Lung (tissue), 12 donors: ENCODE results near the gene TMEM184B. TPM values are rescaled to one million over a fixed set of nuclear protein-coding genes. Genes with fewer than 3 reads are reported as not detected.
"Not testable (repeated sequence)": the region's sequence is repeated elsewhere in the genome, so short reads cannot be mapped to it uniquely, and the experiment has no call there.

Experiments used
- ATAC-seq: fragments of 200-7000 bp; cut with Tn5 transposase; one replicate; pipeline ENCODE4 v1.9.1; 2020; ENCODE audit warnings: moderate number of reproducible peaks; ENCODE audit not compliant: insufficient read depth, low FRiP score
- DNase-seq, 3 donors: peaks; one replicate each; pipeline ENCODE4 v3.0.0-alpha.2; 2013 to 2017
- H3K27ac ChIP-seq, 2 donors: one replicate each; pipeline ENCODE4 v1.5.1; 2013; ENCODE audit warnings: mild to moderate bottlenecking in 2 of 2, moderate library complexity in 2 of 2, control low read depth in 1 of 2, inconsistent platforms in 1 of 2, low read depth in 1 of 2, low read length in 1 of 2
- H3K27me3 ChIP-seq, 3 donors: one replicate each; pipeline ENCODE4 v1.5.1; 2013; ENCODE audit warnings: low read length in 2 of 3; ENCODE audit not compliant: control insufficient read depth in 3 of 3, insufficient read depth in 3 of 3
- H3K36me3 ChIP-seq, 4 donors: one replicate each; pipeline ENCODE4 v1.5.1; 2013; ENCODE audit warnings: low read length in 4 of 4, mild to moderate bottlenecking in 1 of 4, moderate library complexity in 1 of 4; ENCODE audit not compliant: control insufficient read depth in 4 of 4, insufficient read depth in 4 of 4
- H3K4me1 ChIP-seq, 5 donors: one replicate each; pipeline ENCODE4 v1.5.1; 2013; ENCODE audit warnings: low read length in 5 of 5, mild to moderate bottlenecking in 2 of 5, moderate library complexity in 1 of 5; ENCODE audit not compliant: control insufficient read depth in 5 of 5, insufficient read depth in 5 of 5
- H3K4me3 ChIP-seq: one replicate; pipeline ENCODE4 v1.5.1; 2013; ENCODE audit warnings: mild to moderate bottlenecking, control low read depth, moderate library complexity
- H3K9ac ChIP-seq, 2 donors: one replicate each; pipeline ENCODE4 v1.5.1; 2013; ENCODE audit warnings: low read length in 2 of 2, control low read depth in 1 of 2; ENCODE audit not compliant: insufficient read depth in 1 of 2
- H3K9me3 ChIP-seq, 4 donors: one replicate each; pipeline ENCODE4 v1.5.1; 2013; ENCODE audit warnings: low read length in 3 of 4, mild to moderate bottlenecking in 1 of 4, moderate library complexity in 1 of 4; ENCODE audit not compliant: control insufficient read depth in 4 of 4, insufficient read depth in 3 of 4
- WGBS, 2 donors: extraction: QIAGEN DNeasy Blood & Tissue Kit; methylation state at CpG; one replicate each; pipeline ENCODE4 v1.1.7; 2013; 5-methylcytosine and 5-hydroxymethylcytosine counted together
- polyA plus RNA-seq, 2 donors: library from polyadenylated mRNA; stranded (reverse); fragments of 200-250 nt; gene quantifications; one replicate each; pipeline ENCODE4 v1.2.1, GENCODE V29; 2013
- total RNA-seq, 2 donors: library from RNA; depleted of rRNA in 1 of 2; stranded (reverse); fragments of >200 nt in 1 of 2; gene quantifications; one replicate each; pipeline ENCODE4 v1.2.1, GENCODE V29; 2014 to 2021
- TF ChIP-seq, protein P1 (sequence below): IDR thresholded peaks from 2 replicates; pipeline ENCODE4 v1.5.1; 2012; ENCODE audit warnings: mild to moderate bottlenecking; ENCODE audit errors: control extremely low read depth, extremely low read depth
- donor health status: control.
- donor health status: control.
- donor health status: Bipolar disorder and iron deficiency.
- donor health status: healthy.
- donor health status: DM: yes; HTN: yes; CAD: no.

Gene TMEM184B
- total and polyA plus RNA-seq, 4 donors: 26.3 to 82.4 (median 39.9) TPM

DNA sequence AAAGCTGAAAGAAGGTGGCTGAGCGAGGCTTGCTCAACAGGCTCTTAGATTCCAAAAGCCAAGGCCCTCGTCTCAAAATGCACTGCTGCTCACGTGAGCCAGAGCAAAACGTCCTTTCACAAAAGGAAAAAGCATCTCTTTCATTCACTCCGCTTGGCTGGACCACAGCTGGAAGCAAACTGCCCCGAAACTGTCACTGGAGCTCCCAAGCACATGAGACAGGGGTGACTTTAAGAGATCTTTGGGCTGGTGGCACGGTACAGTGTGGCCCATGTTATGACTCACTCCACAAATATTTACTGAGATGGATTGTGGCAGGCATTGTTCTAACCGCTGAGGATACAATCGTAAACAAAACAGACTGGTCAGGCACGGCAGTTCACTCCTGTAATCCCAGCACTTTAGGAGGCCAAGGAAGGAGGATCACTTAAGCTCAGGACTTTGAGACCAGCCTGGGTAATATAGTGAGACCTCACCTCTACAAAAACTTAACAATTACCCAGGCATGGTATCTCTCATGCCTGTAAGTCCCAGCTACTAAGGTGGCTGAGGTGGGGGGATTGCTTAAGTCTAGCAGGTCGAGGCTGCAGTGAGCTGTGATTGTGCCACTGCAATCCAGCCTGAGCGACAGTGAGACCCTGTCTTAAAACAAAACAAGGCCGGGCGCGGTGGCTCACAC, 94.7 kb downstream of the TMEM184B start:
- no peaks in the 10 kb centered on the region for H3K9me3 ChIP-seq
- H3K4me1 ChIP-seq: peaks cover 10 to 29% (median 15%) of the 10 kb centered on the region in 5 donors
- no peaks in the 10 kb centered on the region for H3K36me3 ChIP-seq
- H3K9ac ChIP-seq: no peak overlapping the region
- DNase-seq (peak; percentile 17 to 67 (median 52)), ATAC-seq (no peak)
- 52 to 71% methylated on average over 15 of the region's 15 CpGs for WGBS, 2 donors
- no peak overlapping the region for H3K4me3 ChIP-seq
- no peaks in the 10 kb centered on the region for H3K27me3 ChIP-seq
- peak overlapping the region; percentile 84 to 88 for H3K27ac ChIP-seq
- TF ChIP-seq, protein P1, sequence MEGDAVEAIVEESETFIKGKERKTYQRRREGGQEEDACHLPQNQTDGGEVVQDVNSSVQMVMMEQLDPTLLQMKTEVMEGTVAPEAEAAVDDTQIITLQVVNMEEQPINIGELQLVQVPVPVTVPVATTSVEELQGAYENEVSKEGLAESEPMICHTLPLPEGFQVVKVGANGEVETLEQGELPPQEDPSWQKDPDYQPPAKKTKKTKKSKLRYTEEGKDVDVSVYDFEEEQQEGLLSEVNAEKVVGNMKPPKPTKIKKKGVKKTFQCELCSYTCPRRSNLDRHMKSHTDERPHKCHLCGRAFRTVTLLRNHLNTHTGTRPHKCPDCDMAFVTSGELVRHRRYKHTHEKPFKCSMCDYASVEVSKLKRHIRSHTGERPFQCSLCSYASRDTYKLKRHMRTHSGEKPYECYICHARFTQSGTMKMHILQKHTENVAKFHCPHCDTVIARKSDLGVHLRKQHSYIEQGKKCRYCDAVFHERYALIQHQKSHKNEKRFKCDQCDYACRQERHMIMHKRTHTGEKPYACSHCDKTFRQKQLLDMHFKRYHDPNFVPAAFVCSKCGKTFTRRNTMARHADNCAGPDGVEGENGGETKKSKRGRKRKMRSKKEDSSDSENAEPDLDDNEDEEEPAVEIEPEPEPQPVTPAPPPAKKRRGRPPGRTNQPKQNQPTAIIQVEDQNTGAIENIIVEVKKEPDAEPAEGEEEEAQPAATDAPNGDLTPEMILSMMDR: no peak

DNA sequence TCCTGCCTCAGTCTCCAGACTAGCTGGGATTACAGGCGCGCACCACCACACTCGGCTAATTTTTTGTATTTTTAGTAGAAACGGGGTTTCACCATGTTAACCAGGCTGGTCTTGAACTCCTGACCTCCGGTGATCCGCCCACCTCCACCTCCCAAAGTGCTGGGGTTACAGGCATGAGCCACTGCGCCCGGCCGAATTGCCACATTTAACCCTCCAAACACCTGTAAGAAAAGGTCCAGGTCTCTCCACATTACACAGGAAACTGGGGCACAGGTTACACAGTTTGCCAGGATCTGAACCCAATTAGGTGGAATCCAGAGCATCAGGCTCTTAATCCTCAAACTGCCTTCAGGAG, 95.3 kb downstream of the TMEM184B start:
- not testable (repeated sequence) for H3K4me3 ChIP-seq, ATAC-seq, H3K36me3 ChIP-seq, DNase-seq, H3K9me3 ChIP-seq, H3K9ac ChIP-seq, H3K27me3 ChIP-seq
- H3K27ac ChIP-seq: peak overlapping the region; percentile 84 to 88
- WGBS, 2 donors: 81 to 85% methylated on average over 9 of the region's 9 CpGs
- H3K4me1 ChIP-seq: peaks cover 10 to 34% (median 15%) of the 10 kb centered on the region in 5 donors

DNA sequence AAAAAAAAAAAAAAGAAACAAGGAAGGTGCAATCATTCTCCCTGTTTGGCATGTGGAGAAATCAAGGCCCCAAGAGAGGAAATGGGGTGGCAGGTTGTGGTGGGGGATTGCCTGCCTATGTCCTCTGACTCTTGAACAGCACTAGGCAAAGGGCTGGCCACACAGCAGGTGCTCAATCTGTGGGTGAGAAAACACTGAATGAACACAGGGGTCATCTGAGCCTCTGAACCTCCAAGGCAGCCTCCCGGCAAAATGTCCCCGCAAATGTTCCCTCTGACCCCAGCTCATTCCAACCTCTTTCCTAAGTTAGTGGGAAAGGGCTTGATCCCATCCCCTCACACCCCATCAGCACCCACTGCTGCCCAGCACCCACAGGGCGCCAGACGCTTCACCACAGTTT, 95.8 kb downstream of the TMEM184B start:
- Histone ChIP-seq H3K27ac (peak overlapping the region; percentile 59 to 86), H3K9me3 (no peaks in the 10 kb centered on the region), H3K36me3 (no peaks in the 10 kb centered on the region), H3K9ac (no peak overlapping the region), H3K4me1 (peaks cover 10 to 35% (median 20%) of the 10 kb centered on the region in 5 donors), H3K27me3 (no peaks in the 10 kb centered on the region), H3K4me3 (no peak overlapping the region)
- ATAC-seq (no peak), DNase-seq (no peak)
- TF ChIP-seq, protein P1: no peak
- 90 to 93% methylated on average over 4 of the region's 4 CpGs for WGBS, 2 donors

DNA sequence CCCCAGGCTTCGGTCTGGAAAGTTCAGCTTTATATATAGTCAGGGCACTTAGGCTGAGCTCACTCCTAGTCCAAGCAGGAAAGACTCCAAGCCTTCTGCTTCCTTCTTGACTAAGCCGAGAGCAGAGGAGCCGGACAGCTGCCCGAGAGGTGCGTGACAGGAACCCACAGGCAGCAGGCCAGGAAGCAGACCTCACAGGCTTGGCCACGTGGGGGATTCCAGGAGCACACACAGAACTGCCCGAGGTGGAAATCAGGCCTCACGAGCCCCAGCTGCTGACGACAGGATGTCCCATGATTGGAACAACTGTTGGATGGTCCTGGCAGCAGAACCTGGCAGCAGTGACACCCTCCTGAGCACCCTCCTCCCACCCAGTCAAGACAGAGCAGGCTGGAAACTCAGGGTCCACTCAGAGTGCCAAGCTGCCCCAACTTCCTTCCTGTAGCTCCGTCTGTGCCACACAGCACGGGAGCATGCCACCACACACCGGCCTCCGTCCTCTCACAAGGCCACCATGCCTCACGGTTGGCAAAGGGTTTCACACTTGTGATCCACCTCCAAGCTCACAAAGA, 96.6 kb downstream of the TMEM184B start:
- WGBS, 2 donors: 32 to 42% methylated on average over 14 of the region's 14 CpGs

More for the DNA sequence above, 96.6 kb downstream of the TMEM184B start:
- no peaks in the 10 kb centered on the region for H3K36me3 ChIP-seq
- no peaks in the 10 kb centered on the region for H3K9me3 ChIP-seq
- no peaks in the 10 kb centered on the region for H3K27me3 ChIP-seq
- ATAC-seq (no peak), DNase-seq (peak; percentile 43 to 77 (median 67))
- TF ChIP-seq, protein P1: no peak
- peak overlapping the region; percentile 59 to 86 for H3K27ac ChIP-seq
- peaks cover 10 to 32% (median 20%) of the 10 kb centered on the region in 5 donors for H3K4me1 ChIP-seq
- H3K9ac ChIP-seq: no peak overlapping the region
- H3K4me3 ChIP-seq: no peak overlapping the region
